ENCODE results near the gene SLITRK3.

Gene SLITRK3

DNA sequence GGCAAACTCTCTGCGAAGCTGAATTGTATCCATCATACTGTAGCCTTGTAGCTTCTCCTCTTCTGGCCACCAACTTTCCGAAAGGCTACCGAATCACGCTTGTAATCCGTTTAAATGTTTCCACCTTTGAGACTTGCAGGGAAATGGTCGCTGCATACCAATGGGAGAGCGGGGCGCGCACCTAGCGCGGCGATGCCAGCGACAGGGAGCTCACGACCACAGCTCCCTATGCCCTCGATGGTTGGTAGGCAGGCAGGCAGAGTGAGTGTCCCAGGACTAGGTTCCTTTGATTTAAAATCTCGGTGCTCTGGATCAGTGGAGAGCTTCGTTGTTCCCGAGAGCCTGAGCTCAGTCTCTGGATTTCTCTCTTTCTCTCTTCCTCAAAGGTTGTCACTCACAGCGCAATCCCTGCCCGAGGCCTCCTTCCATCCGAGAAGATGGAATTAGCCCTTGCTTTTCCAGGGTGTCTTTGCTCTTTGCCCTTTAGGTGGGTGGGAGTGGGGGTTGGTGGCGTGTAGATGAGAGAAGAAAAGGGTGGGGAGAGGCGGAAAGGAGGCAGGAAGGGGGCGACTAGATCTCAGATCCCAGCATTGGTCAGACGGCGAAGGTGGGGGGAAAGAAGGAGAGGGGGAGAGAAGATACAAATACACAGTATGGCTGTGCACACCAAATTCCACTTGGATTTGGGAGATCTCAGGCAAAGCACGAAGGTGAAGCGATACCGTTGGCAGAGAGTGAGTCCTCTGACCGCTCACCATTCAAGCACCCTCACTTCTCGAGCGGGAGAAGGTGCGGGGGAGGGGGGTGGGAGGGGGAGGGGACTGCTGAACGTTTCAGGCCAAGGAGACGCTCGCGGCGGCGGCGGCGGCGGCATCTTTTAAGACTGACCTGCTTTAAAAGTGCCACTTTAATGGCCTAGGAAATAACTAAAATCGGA is at the start of gene SLITRK3:
Gene SLITRK3, minus strand, starts transcription at position 745 of the 937 bp plus-strand sequence. CDS start 5,554 bp downstream, outside the sequence.
- no peak for DNase-seq (ENCODE audit: low spot score)

GRCh38 chr3:165243597-165243996 is 47.4 kb upstream of the SLITRK3 start:
- no peak for DNase-seq (ENCODE audit: low spot score)

GRCh38 chr3:165233501-165234195 is 37.5 kb upstream of the SLITRK3 start:
- DNase-seq (ENCODE audit: low spot score): no peak

DNA sequence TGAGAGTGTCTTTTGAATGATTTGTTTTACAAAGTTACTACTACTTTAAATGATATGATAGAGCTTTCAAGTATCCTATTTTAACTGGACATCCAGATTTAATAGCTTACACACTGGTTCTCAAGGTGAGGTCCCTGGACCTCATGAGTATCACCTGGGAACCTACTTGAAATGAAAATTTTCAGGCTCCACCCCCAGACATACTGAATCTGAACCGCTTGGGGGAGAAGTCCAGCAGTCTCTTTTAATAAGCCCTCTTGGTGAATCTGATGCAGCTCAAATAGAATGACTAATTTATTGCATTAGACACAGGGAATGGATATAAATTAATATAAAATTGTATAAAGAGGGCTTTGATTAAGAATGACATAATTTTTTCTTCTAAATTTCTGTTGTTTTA is 29.4 kb upstream of the SLITRK3 start:
- DNase-seq (ENCODE audit: low spot score): no peak

DNA sequence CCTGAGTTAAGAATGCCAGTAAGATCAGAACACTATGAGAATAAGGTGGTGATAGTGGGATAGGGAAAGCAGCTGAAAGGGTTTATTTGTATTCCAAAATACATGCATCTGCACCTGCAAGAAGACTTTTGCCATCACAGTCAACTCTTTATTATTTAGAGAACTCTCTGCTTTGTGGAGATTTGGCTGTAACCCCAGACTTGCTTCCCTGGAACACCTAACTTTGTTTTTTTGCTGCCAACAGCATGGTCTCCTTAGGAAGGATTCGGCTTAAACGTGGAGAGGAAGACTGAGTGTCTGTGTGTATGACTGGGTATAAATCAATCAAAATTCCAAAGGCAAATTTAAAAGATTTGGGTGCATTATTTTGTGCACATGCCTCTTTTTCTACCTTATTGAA is 21.6 kb upstream of the SLITRK3 start:
- no peak for DNase-seq (ENCODE audit: low spot score)

GRCh38 chr3:165212580-165212979 is 16.4 kb upstream of the SLITRK3 start:
- no peak for DNase-seq (ENCODE audit: low spot score)

GRCh38 chr3:165211721-165212120 is 15.5 kb upstream of the SLITRK3 start:
- DNase-seq (ENCODE audit: low spot score): no peak

- DNase-seq (ENCODE audit: low spot score): no peak
Observed at GRCh38 chr3:165210727-165211126, 14.5 kb upstream of the SLITRK3 start.

GRCh38 chr3:165210132-165210531 is 13.9 kb upstream of the SLITRK3 start:
- DNase-seq (ENCODE audit: low spot score): no peak

DNA sequence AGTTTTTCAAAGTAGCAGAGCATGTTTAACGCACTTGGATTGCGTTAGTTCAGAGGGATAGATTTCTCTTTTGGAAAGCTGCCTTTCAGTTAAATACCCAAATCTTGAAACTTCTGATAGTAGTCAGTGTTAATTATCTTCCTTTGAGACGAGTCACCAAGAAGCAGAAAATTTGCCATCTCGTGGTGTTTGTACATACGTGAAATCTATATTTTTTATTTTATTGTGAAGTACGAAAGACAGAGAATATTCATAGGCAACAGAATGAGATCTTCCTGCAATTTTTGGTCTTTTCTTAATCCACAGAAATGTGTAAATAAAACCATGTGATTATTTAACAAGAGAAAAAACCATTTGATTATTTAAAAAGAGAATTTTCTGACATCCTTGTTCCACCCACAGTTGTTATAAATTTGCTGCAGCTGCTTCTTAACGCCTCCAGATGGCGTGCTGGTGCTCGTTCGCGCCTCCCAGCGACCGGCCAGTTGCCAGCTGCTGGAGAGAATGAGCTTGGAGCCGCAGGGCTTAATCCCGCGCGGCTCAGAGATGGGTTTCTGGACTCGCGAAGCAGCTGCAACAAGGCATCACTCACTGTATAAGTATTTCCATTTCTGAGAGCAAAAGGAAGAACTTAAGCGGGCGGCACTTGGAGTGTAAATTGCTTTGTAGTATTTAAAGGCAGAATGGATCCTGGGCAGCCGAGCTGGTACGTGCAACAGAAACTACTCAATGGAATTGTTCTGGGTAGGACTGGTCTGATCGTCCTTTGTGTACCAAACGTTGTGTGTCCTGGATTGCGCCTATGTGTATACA is 10.5 kb upstream of the SLITRK3 start:
- peak; percentile 87 for DNase-seq (ENCODE audit: low spot score)

GRCh38 chr3:165204445-165204844 is 8.3 kb upstream of the SLITRK3 start:
- no peak for DNase-seq (ENCODE audit: low spot score)

DNA sequence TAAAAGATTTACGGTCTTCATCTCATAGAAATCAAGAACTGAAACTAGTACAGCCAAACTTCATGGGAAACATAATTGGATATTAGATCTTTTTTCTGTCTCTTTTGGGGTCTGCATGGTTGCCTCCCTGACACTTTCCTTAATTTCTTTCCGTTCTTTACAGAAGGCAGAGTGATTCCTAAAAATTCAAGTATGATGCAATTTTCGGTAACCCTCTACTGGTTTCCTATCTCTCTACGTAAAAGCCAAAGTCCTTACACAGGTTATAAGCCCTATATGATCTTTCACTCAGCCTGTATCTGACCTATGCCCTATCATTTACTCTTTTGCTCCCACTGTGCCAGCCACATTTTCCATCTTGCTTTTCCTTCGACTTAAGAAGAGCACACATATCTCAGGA is 6.8 kb upstream of the SLITRK3 start:
- no peak for DNase-seq (ENCODE audit: low spot score)

DNA sequence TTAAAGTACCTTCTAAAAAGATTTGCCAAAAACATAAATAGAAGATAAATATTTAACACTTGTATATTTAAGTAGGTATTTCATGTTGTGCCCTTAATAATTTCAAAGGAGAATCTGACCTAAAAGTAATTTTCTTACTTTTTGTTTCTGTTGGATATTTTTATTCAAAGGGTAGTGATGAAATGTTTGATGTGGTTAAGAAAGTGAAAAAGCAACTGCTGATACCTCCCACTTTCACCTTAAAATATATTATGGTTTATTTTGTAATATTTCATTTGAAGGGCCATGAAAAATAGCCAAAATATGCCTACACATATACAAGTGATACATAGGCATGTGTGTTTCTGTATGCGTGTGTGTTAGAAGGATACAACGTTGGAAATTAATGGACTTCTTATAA is 5.8 kb upstream of the SLITRK3 start:
- no peak for DNase-seq (ENCODE audit: low spot score)

- DNase-seq (ENCODE audit: low spot score): no peak
Observed at GRCh38 chr3:165197481-165197800, 1.3 kb upstream of the SLITRK3 start.

- DNase-seq (ENCODE audit: low spot score): no peak
Observed at GRCh38 chr3:165196577-165197480, 645 bp upstream of the SLITRK3 start.

DNA sequence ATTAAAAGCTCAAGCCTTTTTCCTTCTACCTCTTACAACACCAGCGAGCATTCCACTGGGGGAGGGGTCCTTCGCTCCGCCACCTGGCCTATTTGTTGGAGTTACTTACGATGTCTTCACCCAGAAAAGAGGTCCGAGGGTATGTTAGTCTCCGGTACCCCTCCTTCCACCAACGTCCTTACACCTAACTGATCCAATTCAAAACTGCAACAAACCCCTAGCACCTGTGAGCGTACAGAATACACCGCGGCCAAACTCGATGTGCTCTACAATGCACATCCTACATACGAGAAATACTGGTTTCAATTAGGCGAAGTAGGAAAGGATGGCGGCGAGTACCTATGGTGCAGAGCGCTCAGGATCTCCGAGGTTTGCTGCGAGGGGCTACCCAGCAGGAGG is 944 bp downstream of the SLITRK3 start:
- DNase-seq (ENCODE audit: low spot score): no peak

DNA sequence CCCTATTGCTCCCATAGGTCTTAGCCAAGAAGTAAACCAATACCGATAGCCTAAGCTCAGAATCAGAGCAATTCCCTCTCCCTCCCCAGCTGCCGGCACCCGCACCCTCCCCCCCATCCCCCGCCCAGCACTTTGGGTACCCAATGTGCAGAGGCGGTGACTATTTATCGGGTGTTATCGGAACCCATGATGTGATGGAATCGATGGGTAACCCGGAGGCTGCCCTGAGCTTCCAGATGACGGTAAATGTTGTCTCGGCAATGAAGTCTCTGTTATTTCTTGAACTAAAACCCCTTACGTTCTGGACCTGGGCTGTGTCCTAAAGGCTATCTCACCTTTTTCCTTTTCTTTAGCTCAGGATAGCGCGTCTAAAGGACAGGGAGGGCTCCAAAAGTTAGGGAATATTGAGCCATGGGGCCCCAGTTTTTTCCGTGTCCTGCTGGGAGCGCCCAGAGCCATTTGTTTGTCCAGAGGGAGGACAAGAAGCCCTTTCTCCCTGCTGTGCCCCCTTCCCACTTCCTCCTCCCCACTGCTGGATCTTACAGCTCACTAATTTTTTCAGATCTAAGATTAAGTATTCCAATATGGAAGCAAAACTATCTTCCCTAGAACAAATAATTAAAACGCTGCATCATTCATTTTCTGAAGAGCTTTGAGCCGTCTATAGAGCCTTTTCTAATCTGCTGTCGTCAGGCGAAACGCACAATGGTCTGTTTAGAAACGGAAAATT is 1.5 kb downstream of the SLITRK3 start:
- no peak for DNase-seq (ENCODE audit: low spot score)

DNA sequence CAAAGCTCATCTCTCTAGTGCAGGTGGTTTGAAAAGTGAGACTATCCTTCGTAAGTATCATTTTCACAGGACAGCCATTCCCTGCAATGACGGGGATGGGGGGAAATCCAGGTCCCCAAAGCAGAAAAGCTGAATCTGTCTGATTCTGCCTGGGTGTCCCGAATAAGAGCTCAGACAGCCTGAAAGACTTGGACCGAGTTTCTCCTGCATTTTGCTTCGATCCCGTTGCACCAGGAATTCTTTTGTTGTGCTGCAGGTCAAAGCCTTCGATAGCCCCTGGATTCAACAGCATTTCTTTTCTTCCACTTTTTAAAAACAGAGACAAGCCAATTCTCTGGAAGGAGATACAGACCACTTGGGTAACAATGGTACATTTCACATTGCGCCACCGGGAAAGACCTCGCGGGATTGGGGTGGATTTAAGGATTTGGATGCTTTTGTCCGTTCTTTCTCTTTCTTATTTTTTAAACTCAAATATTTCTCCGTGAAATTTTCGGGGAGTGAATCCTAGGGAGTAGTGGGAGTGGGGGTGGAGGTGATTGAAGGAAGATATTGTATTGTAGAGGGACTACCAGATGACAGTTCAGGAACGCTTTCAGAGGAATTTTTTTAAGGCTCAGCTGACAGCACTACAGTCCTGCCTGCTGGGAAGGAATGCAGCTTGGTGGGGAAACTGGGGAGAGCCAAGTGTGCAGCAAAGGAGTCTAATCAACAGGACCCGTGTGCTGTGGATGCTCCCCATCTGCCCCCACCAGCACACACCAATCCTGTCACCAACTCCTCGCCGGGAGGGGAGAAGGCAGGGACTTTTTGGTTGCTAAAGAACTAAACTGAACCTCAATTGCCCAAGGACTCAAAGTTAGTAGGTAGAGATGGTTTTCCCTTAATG is 2.6 kb downstream of the SLITRK3 start:
- no peak for DNase-seq (ENCODE audit: low spot score)

DNA sequence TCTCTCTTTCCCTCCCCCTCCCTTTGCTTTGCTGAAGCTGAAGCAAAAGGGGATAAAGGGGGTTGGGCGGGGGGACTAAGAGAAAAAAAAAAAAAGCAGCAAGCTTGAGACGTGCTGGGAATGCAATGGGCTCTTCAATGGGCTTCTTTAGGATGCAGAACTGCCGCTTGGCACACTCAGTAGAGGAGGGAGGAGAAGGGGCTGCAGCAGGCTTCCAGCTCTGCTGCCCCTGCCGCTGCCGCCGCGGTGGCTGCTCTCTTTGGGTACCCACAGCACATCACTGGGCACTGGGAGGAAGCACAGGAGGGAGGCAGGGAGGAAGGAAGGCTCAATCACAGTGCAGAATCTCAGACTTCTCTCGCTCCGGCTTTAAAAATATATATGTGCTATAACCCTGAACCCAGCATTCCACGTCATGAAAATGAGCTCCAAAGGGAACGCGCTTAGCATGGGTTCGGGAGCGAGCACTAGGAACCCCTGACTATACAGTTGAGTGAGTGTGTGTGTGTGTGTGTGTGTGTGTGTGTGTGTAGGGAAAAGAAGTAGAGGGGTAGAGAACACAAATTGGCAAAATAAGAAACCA is 3.5 kb downstream of the SLITRK3 start:
- no peak for DNase-seq (ENCODE audit: low spot score)
